K562 (cell line): ENCODE results near the gene FJX1. TPM values are rescaled to one million over a fixed set of nuclear protein-coding genes. Genes with fewer than 3 reads are reported as not detected.

Experiments used
- ATAC-seq: fragments of 200-7000 bp; cut with Tn5 transposase; 3 replicates; pipeline ENCODE4 v1.9.1; 2020; ENCODE audit warnings: moderate library complexity
- BruUV-seq: library from RNA; stranded (reverse); fragments of 400-500 nt; replicated peaks from 2 replicates; lab custom pipeline; 2021; lab: Mats Ljungman, UMichigan
- CTCF ChIA-PET: fragments of 300-600 bp; formaldehyde crosslinking; extraction: SDS; loops from one replicate; lab custom pipeline; 2021; ENCODE audit warnings: low intra/inter-chr PET ratio; lab: Yijun Ruan, JAX
- POLR2A ChIA-PET: fragments of 300-600, 350-650 bp; sonication (Branson Sonifier 250); formaldehyde crosslinking; extraction: SDS; loops from one replicate; lab custom pipeline; 2021; ENCODE audit warnings: antibody characterized with exemption, inconsistent platforms; lab: Yijun Ruan, JAX
- DNase-seq, 4 experiments: peaks; one replicate each; pipeline versions ENCODE4 v3.0.0 to v3.0.0-alpha.2; 2011 to 2018; ENCODE audit warnings: low spot score in 3 of 4, mixed read lengths in 3 of 4; ENCODE audit errors: extremely low read depth in 1 of 4
- FAIRE-seq: peaks from 2 replicates; lab custom pipeline; 2011; peaks lifted over from hg19 to GRCh38; lab: Jason Lieb, UNC
- H2AFZ ChIP-seq: 2 replicates; pipeline ENCODE4 v1.6.0; 2011; ENCODE audit warnings: low read depth, low read length, control low read depth, inconsistent platforms
- H3K27ac ChIP-seq: fragments of 200-600 bp; 3 replicates; pipeline ENCODE4 v1.8.0; 2011; ENCODE audit warnings: low read depth, mild to moderate bottlenecking, control low read depth, inconsistent platforms, low read length, moderate library complexity, mixed read lengths; ENCODE audit errors: extremely low read depth
- H3K27me3 ChIP-seq, 2 experiments: fragments of 300-600 bp in 1 of 2; 2 replicates in 1 of 2; 3 replicates in 1 of 2; pipeline versions ENCODE4 v1.6.0 to v1.8.0; 2011; ENCODE audit warnings: inconsistent platforms in 2 of 2, low read length in 2 of 2, mild to moderate bottlenecking in 1 of 2, mixed read lengths in 1 of 2, moderate library complexity in 1 of 2; ENCODE audit not compliant: control insufficient read depth in 2 of 2, insufficient read depth in 2 of 2
- H3K36me3 ChIP-seq: fragments of 300-600 bp; 3 replicates; pipeline ENCODE4 v1.8.0; 2011; ENCODE audit warnings: mild to moderate bottlenecking, low read length, inconsistent platforms; ENCODE audit not compliant: control insufficient read depth, insufficient read depth
- H3K4me1 ChIP-seq, 2 experiments: fragments of 200-600 bp in 1 of 2; replicated peaks in 1 of 2; 2 replicates in 1 of 2; 3 replicates in 1 of 2; pipeline versions ENCODE4 v1.5.1 to v1.8.0; 2011; ENCODE audit warnings: inconsistent platforms in 2 of 2, low read length in 2 of 2, mild to moderate bottlenecking in 1 of 2, mixed read lengths in 1 of 2, moderate library complexity in 1 of 2; ENCODE audit not compliant: control insufficient read depth in 2 of 2, insufficient read depth in 2 of 2
- H3K4me2 ChIP-seq: 2 replicates; pipeline ENCODE4 v1.6.1; 2011; ENCODE audit warnings: low read length, control low read depth, inconsistent platforms, mixed read lengths; ENCODE audit not compliant: insufficient read depth
- H3K4me3 ChIP-seq: fragments of 200-600 bp; sonication (generic), shearing (Covaris generic); 2 replicates; pipeline ENCODE4 v1.5.1; 2016; ENCODE audit warnings: control low read depth, inconsistent platforms
- H3K79me2 ChIP-seq: fragments of 200-600 bp; 3 replicates; pipeline ENCODE4 v1.8.0; 2011; ENCODE audit warnings: low read length, inconsistent platforms; ENCODE audit not compliant: control insufficient read depth, insufficient read depth
- H3K9ac ChIP-seq, 2 experiments: 2 replicates each; pipeline versions ENCODE4 v1.6.0 to v1.6.1; 2011; ENCODE audit warnings: low read depth in 2 of 2, low read length in 2 of 2, control low read depth in 1 of 2, inconsistent platforms in 1 of 2, mild to moderate bottlenecking in 1 of 2, mixed read lengths in 1 of 2; ENCODE audit not compliant: insufficient read depth in 1 of 2
- H3K9me1 ChIP-seq: one replicate; pipeline ENCODE4 v1.6.0; 2011; ENCODE audit warnings: inconsistent platforms, mild to moderate bottlenecking, low read length, moderate library complexity; ENCODE audit not compliant: control insufficient read depth, insufficient read depth
- H3K9me3 ChIP-seq: replicated peaks from 2 replicates; pipeline ENCODE4 v1.5.1; 2011; ENCODE audit warnings: low read depth, low read length, inconsistent platforms; ENCODE audit not compliant: control insufficient read depth, insufficient read depth
- H4K20me1 ChIP-seq: replicated peaks from 2 replicates; pipeline ENCODE4 v1.6.1; 2011; ENCODE audit warnings: low read length, inconsistent platforms, mixed read lengths; ENCODE audit not compliant: control insufficient read depth, insufficient read depth
- AFF4 ChIP-seq: sonication (generic); formaldehyde crosslinking; IDR thresholded peaks from 2 replicates; pipeline ENCODE4 v1.8.0; 2023; ENCODE audit warnings: mild to moderate bottlenecking, missing genetic modification reagents
- CTCF ChIP-seq, 3 experiments: IDR thresholded peaks in 2 of 3; conservative IDR thresholded peaks in 1 of 3; 2 replicates each; pipeline ENCODE4 v1.5.1; 2011 to 2012; ENCODE audit warnings: low read length in 3 of 3, mild to moderate bottlenecking in 3 of 3, control low read depth in 2 of 3, improper control_type of control experiment in 1 of 3, inconsistent platforms in 1 of 3, low read depth in 1 of 3, mixed read lengths in 1 of 3, moderate library complexity in 1 of 3; ENCODE audit not compliant: insufficient read depth in 2 of 3
- DDX20 ChIP-seq: fragments of 450-650 bp; IDR thresholded peaks from 2 replicates; pipeline ENCODE4 v1.6.1; 2016; ENCODE audit warnings: missing genetic modification characterization, low read depth, mild to moderate bottlenecking, missing compliant biosample characterization, moderate library complexity
- FOXJ2 ChIP-seq: fragments of 200-800 bp; sonication (Bioruptor generic); IDR thresholded peaks from 2 replicates; pipeline ENCODE4 v1.6.1; 2016; ENCODE audit warnings: missing genetic modification characterization, missing compliant biosample characterization
- NONO ChIP-seq, 2 experiments: fragments of 200-400 bp in 1 of 2; fragments of 450-650 bp in 1 of 2; formaldehyde crosslinking in 1 of 2; IDR thresholded peaks; 2 replicates each; pipeline ENCODE4 v1.6.1; 2017; ENCODE audit warnings: low read depth in 2 of 2, mild to moderate bottlenecking in 2 of 2, moderate library complexity in 2 of 2, low read length in 1 of 2
- NR2C1 ChIP-seq, 2 experiments: fragments of 450-650 bp; IDR thresholded peaks; 2 replicates each; pipeline ENCODE4 v1.6.1; 2017; ENCODE audit warnings: mild to moderate bottlenecking in 2 of 2, antibody characterized with exemption in 1 of 2, inconsistent platforms in 1 of 2, missing compliant biosample characterization in 1 of 2, missing genetic modification characterization in 1 of 2
- PTTG1 ChIP-seq: fragments of 450-650 bp; IDR thresholded peaks from 2 replicates; pipeline ENCODE4 v1.6.1; 2016; ENCODE audit warnings: low read depth, mild to moderate bottlenecking, missing genetic modification characterization, missing compliant biosample characterization
- ZNF175 ChIP-seq: fragments of 200-800 bp; sonication (Bioruptor generic); IDR thresholded peaks from 2 replicates; pipeline ENCODE4 v1.6.1; 2016; ENCODE audit warnings: low read depth, mild to moderate bottlenecking, missing genetic modification characterization, missing compliant biosample characterization
- ZNF507 ChIP-seq: conservative IDR thresholded peaks from 2 replicates; pipeline ENCODE4 v1.6.1; 2017; ENCODE audit warnings: missing genetic modification characterization, missing compliant biosample characterization
- ZNF740 ChIP-seq, 3 experiments: fragments of 200-800 bp in 1 of 3; sonication (Bioruptor generic) in 1 of 3; sonication (generic) in 1 of 3; formaldehyde crosslinking in 1 of 3; IDR thresholded peaks; 2 replicates each; pipeline versions ENCODE4 v1.6.1 to v1.8.0; 2016 to 2022; ENCODE audit warnings: mild to moderate bottlenecking in 2 of 3, missing compliant biosample characterization in 2 of 3, missing genetic modification characterization in 2 of 3, missing genetic modification reagents in 1 of 3
- WGBS: fragments of 100-300 bp; shearing (Covaris generic); methylation state at CpG from one replicate; pipeline ENCODE4 v1.1.6; 2016; ENCODE audit warnings: low coverage, mixed read lengths; ENCODE audit not compliant: insufficient coverage; ENCODE audit errors: missing lambda C conversion rate; 5-methylcytosine and 5-hydroxymethylcytosine counted together
- in situ Hi-C: fragments of 300-500 bp; cut with MboI; formaldehyde crosslinking; loops from 4 replicates; pipeline ENCODE4 v1.15.0; 2018; ENCODE audit warnings: inconsistent platforms, mixed read lengths
- intact Hi-C: fragments of 100-400 bp; cut with micrococcal nuclease; formaldehyde crosslinking; loops from 2 replicates; pipeline ENCODE4 v1.14.2; 2022
- polyA plus RNA-seq, 8 experiments: library from polyadenylated mRNA; depleted of rRNA in 4 of 8; stranded (reverse) in 5 of 8; unstranded in 3 of 8; fragments of >200 nt; fragmentation: Nextera tagmentation in 2 of 8; fragmentation: Illumina TruSeq in 1 of 8; extraction: Ambion mirVana in 2 of 8; extraction: Trizol in 1 of 8; gene quantifications; 2 replicates each; pipeline versions ENCODE4 v1.2.1 to v1.2.3, GENCODE V29; 2011 to 2014; ENCODE audit warnings: inconsistent platforms in 1 of 8, missing spikeins in 1 of 8
- total RNA-seq, 7 experiments: library from RNA; depleted of rRNA in 6 of 7; stranded (reverse); fragments of >200 nt in 6 of 7; fragmentation: Illumina TruSeq in 2 of 7; extraction: Trizol in 2 of 7; gene quantifications; 2 replicates each; pipeline versions ENCODE4 v1.2.1 to v1.2.3, GENCODE V29; 2011 to 2021; ENCODE audit warnings: low replicate concordance in 1 of 7

The FJX1 gene
- total and polyA plus RNA-seq, 9 of the 15 experiments (the other 6 are each of a cell fraction or from before 2014, with no cell fraction given): 0.10 to 2.7 (median 0.72) TPM

- no peak for TF ChIP-seq AFF4 (CRISPR knock-in tag)
- no peak for TF ChIP-seq NONO (IDR thresholded peaks at IDR 0.05; ENCODE audit: low read depth in 2 of 2, low read length in 1 of 2)
These were observed 38.5 kb upstream of the FJX1 start (continued) for GRCh38 chr11:35579557-35580396.

GRCh38 chr11:35580397-35580781 lies 37.9 kb upstream of the FJX1 start:
- ATAC-seq: no peak
- H4K20me1 ChIP-seq: no peaks in the 10 kb centered on the region
- DNase-seq: no peak
- H3K9me1 ChIP-seq: no peaks in the 10 kb centered on the region
- peak overlapping the region; percentile 41; the same call in 2 of the 3 replicates for H3K27ac ChIP-seq
- 47% methylated on average over 2 of the region's 2 CpGs for WGBS
- peaks cover 0 to 3% of the 10 kb centered on the region in 2 experiments; a peak in 1 of 5 replicates for H3K27me3 ChIP-seq
- intact Hi-C loops (no loop called here), in situ Hi-C loops (no loop called here)
- H3K79me2 ChIP-seq: no peaks in the 10 kb centered on the region
- peak overlapping the region; percentile 33; the same call in 1 of the 2 replicates for H2AFZ ChIP-seq
- CTCF ChIA-PET: no interaction called here
- H3K4me2 ChIP-seq: no peak overlapping the region
- no TSS peak for BruUV-seq
- H3K4me1 ChIP-seq: peaks cover 0 to 11% of the 10 kb centered on the region in 2 experiments; a peak in 3 of 5 replicates
- no peak overlapping the region for H3K9ac ChIP-seq
- POLR2A ChIA-PET: interaction anchor here (0.7 kb wide), 1 partner anchor 715 kb away, joined by 3 read pairs; no protein-coding TSS in a partner anchor
- H3K9me3 ChIP-seq: no peaks in the 10 kb centered on the region
- no peaks in the 10 kb centered on the region for H3K36me3 ChIP-seq
- FAIRE-seq: no peak
- H3K4me3 ChIP-seq: no peak overlapping the region
- TF ChIP-seq PTTG1 (tag): peak; percentile 64
- no peak for TF ChIP-seq CTCF (IDR thresholded peaks at IDR 0.05 in 2 of 3, conservative IDR thresholded peaks at IDR 0.05 in 1 of 3; ENCODE audit: insufficient read depth in 2 of 3, low read depth in 1 of 3, low read length in 3 of 3)
- 0 out of 2 replicates have a peak, but pooled peaks have one; percentile 21 for TF ChIP-seq ZNF507 (tag)
- no peak for TF ChIP-seq ZNF740 (CRISPR knock-in tag; IDR thresholded peaks at IDR 0.05)
- TF ChIP-seq ZNF740 (tag; IDR thresholded peaks at IDR 0.05): 0 out of 4 replicates have a peak, but pooled peaks of 1 of the 2 experiments have one; percentile 21
- TF ChIP-seq DDX20 (tag): peak; percentile 10; the same call in 1 of the 2 replicates
- no peak for TF ChIP-seq NR2C1 (IDR thresholded peaks at IDR 0.05)
- 0 out of 2 replicates have a peak, but pooled peaks have one; percentile 6 for TF ChIP-seq NR2C1 (tag; IDR thresholded peaks at IDR 0.05)
- TF ChIP-seq FOXJ2: no peak
- TF ChIP-seq ZNF175 (CRISPR knock-in tag): peak; percentile 73; the same call in 1 of the 2 replicates
